Renal cortical epithelial cell (primary cell): ENCODE results near the gene FANCC. TPM values are rescaled to one million over a fixed set of nuclear protein-coding genes. Genes with fewer than 3 reads are reported as not detected.
A peak's percentile ranks its signal among the peaks of the same experiment; 100 is the strongest.

Experiments
- DNase-seq: peaks from one replicate; pipeline ENCODE4 v3.0.0-alpha.2; 2011; ENCODE audit warnings: low read depth
- total RNA-seq: library from RNA; depleted of rRNA; stranded (reverse); fragments of >200 nt; gene quantifications from 2 replicates; pipeline ENCODE4 v1.2.3, GENCODE V29; 2014

Gene FANCC, protein sequence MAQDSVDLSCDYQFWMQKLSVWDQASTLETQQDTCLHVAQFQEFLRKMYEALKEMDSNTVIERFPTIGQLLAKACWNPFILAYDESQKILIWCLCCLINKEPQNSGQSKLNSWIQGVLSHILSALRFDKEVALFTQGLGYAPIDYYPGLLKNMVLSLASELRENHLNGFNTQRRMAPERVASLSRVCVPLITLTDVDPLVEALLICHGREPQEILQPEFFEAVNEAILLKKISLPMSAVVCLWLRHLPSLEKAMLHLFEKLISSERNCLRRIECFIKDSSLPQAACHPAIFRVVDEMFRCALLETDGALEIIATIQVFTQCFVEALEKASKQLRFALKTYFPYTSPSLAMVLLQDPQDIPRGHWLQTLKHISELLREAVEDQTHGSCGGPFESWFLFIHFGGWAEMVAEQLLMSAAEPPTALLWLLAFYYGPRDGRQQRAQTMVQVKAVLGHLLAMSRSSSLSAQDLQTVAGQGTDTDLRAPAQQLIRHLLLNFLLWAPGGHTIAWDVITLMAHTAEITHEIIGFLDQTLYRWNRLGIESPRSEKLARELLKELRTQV
- 2.8 and 8.6 TPM in 2 replicates for total RNA-seq

GRCh38 chr9:95317119-95317892, at the start of gene FANCC:
FANCC (minus strand) TSS chr9:95317709; CDS start chr9:95249291, 68,418 bp downstream.
- peak; percentile 50 for DNase-seq

DNA sequence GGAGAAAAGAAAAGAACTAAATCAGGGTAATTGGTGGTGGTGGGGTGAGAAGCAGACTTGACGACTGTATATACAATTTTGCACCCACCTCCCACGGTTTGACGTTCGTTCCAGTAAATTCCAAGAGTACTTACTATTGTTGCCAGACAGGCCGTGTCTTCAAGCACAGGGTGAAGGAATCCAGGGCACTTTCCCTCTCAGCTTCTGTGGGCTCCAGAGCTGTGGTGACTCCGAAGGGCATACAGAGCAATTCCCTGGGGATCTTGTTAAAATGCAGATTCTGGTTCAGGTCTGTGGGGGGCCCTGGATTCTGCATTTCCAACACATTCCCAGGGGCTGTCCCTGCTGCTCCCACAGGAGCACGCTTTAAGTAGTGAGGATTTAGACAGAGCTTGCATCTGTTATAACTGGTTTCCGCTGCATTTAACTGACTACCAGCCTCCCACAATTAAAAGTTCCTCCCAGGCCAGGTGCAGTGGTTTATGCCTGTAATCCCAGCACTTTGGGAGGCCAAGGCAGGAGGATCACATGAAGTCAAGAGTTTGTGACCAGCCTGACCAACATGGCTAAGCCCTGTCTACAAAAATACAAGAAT, 49.3 kb upstream of the FANCC start:
- DNase-seq, result no peak

GRCh38 chr9:95365766-95366165, 48.3 kb upstream of the FANCC start:
- no peak for DNase-seq

DNA sequence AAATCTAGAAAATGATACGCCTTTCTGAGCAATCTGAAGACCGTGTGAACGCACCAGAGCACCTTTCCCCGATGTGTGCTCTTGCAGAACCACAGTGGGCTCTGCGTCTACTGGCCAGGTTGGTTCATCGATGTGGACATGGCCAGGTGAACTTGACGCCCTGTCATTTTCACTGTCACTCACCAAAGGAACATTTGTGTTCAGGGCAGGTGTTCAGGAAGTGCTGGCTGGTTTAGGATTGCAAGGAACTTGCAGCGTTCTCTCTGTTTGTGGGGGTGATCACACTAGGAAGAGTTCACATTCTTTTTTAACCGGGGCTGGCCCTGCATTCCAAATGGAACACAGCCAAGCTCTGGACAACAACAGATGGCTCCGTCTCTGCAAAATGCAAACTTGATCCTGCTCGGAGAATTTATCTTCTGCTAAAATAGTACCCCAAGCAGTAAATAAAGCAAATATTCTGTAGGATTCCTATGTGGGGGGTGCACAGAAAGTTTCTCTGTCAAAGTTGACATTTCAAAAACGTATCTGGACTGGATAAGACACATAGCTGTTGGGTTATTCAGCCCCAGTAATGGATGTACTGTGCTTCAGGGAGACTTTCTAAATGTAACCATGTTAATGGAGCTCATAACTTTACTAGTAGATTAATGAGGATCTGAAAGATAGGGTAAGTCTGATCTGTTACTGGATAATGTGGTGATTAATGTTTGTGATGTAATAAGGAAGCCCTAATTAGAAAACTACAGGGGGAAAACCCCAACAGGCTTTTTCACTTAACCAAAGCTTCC, 45.7 kb upstream of the FANCC start:
- DNase-seq, result no peak

GRCh38 chr9:95360866-95361265, 43.4 kb upstream of the FANCC start:
- no peak for DNase-seq

DNA sequence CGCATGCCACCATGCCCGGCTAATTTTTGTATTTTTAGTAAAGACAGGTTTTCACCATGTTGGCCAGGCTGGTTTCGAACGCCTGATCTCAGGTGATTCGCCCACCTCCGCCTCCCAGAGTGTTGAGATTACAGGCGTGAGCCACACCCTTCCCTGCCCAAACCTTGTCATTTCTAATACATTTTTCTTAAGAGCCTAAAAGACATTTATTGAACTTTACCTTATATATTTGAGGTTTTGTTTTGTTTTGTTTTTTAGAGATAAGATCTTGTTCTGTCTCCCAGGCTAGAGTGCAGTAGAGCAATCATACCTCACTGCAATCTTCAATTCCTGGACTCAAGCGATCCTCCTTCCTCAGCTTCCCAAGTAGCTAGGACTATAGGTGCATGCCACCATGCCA, 39.8 kb upstream of the FANCC start:
- no peak for DNase-seq

- DNase-seq, result no peak
Measured at GRCh38 chr9:95355500-95355899, 38.0 kb upstream of the FANCC start.

DNA sequence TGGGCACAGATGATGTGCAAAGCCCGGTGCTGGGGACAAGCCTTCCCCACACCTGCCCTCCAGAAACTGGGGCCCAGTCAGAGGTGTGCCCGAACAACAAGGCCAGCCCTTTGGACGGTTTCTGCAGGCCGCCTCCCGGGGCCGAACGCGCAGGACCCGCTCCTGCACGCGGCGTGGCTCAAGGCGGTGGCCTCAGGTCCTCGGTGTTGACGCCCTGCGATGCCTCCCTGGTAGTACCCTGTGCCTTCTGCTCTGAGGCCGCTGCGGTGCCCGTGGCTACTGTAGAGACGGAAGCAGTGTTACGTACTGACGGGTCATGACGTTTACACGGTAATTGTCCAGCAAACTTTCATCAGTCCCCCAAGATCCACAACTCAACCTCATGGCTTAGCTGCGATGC, 33.5 kb upstream of the FANCC start:
- DNase-seq, result no peak

DNA sequence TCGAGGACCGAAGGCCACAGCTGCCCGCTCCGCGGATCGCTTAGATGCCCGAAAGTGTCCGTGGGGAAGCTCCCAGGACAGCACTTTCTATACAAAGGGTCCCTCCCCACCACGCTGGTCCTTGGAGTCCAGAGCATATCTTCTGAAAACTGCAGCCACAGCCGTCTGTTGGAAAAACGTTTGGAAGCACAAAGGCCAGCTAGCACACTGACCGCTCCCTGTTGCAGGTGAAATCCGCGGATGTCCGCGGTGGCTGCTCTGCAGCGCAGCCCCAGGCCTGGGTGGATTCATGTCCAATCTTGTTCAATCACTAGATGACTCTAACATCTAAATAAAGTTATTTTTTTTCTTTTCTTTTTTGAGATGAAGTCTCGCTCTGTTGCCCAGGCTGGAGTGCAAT, 32.8 kb upstream of the FANCC start:
- no peak for DNase-seq

DNA sequence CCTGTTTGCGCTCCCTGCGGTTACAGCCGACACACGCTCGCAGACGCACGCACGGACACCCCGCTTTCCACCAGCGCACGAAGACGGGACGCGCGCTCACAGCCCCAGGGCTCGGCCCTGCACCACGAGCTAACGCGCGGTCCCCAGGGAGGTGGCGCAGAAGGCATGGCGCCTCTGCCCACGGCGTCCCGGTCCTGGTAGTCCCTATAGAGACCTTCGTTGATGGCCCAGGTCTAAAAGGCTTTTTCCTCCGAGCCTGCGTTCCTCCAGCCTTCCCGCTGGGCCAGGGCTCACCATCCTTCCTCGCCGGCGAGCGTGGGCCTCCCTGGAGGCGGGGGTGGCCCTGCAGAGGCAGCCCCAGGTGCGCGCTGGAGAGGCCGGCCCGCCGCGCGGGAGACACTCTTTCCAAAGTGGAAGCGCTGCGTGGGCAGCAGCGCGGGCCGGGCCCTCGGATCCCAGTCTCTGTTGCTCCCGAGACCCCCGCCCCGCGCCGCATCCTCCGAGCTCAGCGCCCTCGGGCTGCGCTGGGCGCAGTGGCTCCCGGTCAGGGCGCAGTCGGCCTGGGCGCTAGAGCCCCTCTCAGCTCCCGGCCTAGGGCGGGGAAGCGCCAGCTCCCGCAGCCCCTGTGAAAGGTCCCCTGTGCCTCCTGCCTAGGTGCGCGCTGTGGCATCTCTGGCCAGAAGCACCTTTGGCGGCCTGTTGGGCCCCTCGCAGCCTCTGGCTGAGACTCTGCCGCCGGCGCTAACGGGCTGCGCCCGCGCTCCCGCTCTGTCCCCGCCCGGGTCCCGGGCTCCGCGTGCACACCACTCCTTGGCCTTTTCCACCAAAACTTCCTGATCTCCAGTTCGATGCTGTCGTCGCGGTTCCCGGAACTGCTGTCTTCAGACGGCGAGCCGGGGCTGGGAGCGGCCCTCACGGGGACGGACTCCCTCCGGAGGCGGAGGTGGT, 31.9 kb upstream of the FANCC start:
- no peak for DNase-seq

- no peak for DNase-seq
Measured at GRCh38 chr9:95346021-95346420, 28.5 kb upstream of the FANCC start.

- DNase-seq, result no peak
Measured at GRCh38 chr9:95344735-95345325, 27.3 kb upstream of the FANCC start.

- DNase-seq, result no peak
Measured at GRCh38 chr9:95343725-95344287, 26.3 kb upstream of the FANCC start.

- DNase-seq, result no peak
Measured at GRCh38 chr9:95342571-95342970, 25.1 kb upstream of the FANCC start.

- peak; percentile 23 for DNase-seq
Measured at GRCh38 chr9:95341293-95341962, 23.9 kb upstream of the FANCC start.

- DNase-seq, result no peak
Measured at GRCh38 chr9:95338243-95338642, 20.7 kb upstream of the FANCC start.

- no peak for DNase-seq
Measured at GRCh38 chr9:95336281-95336680, 18.8 kb upstream of the FANCC start.

GRCh38 chr9:95333426-95333825, 15.9 kb upstream of the FANCC start:
- DNase-seq, result no peak

GRCh38 chr9:95332860-95333259, 15.4 kb upstream of the FANCC start:
- DNase-seq, result no peak
